HG02973 (cell line): ENCODE results near the gene NAT9.

Experiments
- ATAC-seq: cut with Tn5 transposase; IDR thresholded peaks from one replicate; pipeline ENCODE4 v1.9.1; 2021; ENCODE audit warnings: moderate library complexity; ENCODE audit not compliant: unreplicated experiment

The NAT9 gene

DNA sequence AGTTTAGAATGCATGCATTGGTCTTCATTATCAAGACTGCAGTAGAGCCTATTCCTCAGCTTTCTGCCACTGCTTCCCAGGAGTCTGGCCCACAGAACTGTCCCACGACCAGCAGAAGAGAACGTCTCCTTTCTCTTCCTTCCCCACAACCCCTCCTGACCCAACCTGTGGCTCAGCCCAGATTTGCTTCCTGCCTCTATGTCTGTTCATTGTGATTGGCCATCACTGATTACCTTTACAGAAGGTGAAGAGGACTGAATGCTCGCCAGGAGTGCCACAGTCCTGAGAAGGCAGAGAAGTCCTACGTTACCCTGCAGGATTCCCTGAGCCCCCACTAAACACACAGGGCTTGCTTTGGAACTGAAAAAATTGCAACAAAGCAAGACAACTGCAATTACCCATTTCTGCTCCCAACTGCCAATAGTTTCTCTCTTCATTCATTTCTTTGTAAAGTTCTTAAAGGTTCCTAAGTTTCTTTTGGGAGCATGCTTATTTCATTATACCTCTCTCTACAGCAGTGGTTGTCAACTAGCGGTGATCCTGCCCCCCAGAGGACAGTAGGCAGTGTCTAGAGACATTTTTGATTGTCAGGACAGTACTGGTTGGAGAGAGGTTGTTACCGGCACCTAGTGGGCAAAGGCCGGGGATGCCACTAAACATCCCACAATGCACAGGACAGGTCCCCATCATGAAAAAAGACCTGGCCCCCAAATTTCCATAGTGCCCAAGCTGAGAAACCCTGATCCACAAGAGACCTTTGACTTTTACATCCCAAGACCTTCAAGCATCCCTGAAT, 4.5 kb upstream of the NAT9 start:
- ATAC-seq: no peak

DNA sequence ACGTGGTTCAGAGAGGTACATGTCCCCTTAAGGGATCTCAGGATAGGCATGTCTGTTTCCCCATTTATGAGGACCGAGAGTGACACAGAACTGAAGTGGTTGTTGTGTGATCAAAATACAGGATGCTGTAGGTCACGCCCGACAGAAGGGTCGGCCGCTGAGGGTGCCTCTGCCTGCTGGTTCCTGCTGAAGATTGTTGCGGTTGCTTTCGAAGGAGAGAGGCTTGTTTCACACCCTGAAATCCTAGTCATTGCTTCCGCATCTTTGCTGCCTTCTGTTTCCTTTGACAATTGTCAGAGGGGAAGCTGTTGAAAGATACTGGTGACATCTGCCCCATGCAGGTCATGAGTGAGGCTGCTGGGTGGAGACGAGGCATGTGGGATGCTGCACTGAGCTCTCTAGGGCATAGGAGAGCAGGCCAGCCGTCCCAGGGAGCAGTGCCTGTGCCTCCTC, 3.8 kb upstream of the NAT9 start:
- ATAC-seq: no peak

DNA sequence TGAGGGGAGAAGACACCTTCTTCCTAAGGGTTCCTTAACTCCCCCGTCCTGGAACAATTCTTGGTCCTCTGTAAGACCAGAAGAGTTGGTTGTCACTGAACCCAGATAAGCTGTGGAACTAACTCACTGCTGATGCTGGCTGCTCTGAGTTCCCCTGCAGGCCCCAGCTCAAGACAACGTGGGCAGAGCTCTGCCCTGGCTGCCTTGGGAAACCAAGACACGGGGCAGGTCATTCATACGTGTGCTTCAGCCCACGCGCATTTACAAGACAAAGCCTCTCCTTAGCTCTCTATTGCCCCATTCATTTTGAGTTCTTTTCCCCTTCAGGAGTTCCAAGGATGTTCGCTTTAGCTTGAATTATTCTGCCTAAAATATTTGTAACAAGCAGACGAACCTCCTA, 3.4 kb upstream of the NAT9 start:
- no peak for ATAC-seq

DNA sequence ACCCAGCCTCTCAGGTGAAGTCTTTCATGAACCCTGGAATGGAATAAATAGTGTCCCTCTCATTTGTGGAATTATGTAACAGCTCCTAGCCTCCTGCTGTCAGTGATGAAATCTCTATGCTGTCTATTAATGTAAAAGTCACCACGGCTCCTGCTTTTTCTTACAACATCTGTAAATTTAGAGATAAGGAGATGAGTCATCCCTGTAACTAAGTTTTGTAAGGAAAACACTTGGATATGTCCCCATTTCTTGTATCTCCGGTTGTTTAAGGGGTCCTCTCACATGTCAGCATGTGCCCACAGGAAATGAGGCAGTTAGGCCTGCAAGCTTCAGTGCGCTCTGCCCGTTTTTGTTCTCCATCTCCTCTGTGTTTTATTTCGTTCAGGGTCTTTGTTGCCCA, 2.8 kb upstream of the NAT9 start:
- ATAC-seq: no peak

DNA sequence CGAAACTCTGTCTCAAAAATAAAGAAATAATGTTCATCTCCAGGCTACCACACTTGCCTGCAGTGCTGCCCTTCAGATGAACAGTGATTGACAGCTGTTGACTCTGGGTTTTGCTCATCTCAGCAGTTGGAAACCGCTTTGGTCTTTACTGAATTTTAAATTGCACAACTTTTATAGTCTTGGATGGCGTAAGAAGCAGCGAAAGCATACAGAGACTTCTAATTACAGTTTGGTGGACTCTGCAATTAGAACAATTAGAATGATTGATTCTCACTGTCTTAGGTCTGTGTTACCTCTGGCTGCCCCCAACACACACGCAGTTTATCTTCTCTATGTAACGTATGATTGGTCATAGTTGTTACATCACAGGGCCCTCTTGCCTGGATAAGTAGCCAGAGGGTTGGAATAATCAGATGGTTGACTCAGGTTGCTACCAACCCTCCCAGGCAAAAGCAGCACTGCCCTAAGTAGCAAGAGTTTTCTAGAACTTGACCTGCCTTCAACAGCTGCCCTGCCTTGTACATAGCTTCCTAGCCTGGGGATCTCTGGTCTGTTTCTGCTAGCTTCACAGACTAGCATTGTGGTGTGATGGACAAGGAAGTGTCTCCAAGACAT, 1.9 kb upstream of the NAT9 start:
- ATAC-seq: no peak

DNA sequence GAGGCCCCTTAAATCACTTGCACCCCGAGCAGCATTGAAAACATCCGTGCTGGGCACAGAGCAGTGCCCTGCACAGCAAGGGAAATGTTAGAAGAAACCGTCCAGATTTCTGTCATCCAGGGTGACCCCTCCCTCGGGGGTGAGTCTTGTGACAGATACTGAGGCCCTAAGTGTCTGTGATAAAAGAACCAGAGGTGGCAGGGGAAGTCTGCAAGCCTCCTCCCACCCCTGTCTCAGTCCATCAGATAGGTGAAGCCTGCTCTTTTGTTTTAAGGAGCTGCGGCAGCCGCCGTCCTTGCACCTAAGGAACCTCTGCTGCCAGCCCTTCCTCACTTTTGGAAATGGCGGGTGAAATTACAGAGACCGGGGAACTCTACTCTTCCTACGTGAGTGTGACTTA, 845 bp upstream of the NAT9 start:
- no peak for ATAC-seq

DNA sequence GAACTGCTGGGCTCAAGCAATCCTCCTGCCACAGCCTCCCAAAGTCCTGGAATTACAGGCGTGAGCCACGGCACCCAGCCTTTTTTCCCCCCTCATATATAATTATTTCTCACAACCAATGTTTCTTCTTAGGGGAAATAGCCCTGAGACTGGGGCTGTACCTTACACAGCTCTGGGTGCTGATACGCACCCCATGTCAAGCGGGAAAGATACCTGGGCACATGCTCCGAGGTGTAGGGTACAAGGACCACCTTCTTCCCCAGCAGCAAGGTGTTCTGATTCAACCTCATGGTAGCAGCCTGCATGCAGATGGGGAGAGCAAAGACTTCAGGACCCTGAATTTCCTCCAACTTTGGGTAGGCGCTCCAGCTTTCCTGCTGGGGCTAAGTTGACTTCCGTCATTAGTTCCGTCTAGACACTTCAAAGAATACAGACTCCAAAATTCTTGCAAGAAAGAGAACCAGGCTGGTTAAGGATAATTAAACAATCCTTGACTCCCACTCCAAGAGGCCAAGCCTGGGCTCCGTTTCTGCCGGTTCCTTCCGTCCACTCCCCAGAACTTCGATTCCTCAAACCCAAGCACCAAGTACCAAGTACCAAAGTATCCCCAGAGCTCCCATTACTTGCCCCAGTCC, 619 bp downstream of the NAT9 start:
- no peak for ATAC-seq

DNA sequence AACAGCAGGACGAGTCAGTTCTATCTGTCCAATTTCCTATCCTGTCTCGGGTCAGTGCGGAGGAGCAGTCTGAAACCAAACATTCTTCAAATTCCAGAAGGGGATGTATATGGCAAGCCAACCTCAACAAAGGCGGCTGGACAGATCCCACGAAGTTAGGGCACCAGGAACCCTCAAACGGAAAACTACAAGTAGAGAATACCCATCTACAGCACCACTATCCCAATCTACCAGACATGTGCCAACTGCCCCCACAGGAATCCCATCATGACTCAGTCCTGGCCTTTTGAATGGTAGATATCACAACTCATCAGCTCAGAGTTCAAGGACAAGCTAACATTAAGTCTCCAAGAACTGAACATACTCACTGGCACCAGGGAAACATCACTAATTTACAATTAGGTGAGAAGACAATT, 2.3 kb downstream of the NAT9 start:
- ATAC-seq: no peak

DNA sequence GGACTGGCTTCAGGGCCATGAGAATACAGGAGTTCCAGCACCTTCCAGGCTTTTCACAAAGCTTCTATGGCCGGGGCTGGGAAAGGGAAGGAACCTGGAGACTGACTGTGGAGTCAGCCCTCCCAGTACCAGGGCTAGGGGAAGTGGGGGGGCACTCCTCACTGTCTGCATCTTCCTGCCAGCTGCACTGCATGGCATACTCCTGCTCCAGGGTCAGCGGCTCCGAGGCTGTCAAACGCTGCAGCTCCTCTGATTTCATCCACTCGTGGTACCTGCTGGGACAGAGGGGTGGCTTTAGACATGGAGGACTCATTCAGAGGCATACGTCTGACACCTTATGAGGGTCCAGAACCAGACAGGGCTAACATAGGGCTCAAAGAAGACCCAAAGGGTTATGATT, 2.7 kb downstream of the NAT9 start:
- ATAC-seq: no peak

DNA sequence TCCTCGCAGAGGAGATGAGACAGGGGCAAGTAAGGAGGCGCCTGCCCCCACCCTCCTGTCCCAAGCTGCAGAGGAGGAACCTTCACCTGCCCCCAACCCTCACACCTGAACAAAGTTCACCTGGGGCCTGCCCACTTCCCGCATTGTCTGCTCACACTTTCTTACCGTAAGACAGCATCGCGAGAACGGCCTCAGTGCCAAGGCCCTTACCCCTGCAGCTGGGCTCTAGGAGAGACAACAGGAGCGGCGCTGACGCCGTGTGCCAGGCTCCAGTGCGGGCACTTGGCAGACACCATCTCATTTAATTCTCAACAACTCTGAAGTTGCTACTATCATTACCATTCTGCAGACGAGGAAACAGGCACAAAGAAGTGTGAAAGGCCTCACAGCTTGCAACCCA, 4.1 kb downstream of the NAT9 start:
- no peak for ATAC-seq

DNA sequence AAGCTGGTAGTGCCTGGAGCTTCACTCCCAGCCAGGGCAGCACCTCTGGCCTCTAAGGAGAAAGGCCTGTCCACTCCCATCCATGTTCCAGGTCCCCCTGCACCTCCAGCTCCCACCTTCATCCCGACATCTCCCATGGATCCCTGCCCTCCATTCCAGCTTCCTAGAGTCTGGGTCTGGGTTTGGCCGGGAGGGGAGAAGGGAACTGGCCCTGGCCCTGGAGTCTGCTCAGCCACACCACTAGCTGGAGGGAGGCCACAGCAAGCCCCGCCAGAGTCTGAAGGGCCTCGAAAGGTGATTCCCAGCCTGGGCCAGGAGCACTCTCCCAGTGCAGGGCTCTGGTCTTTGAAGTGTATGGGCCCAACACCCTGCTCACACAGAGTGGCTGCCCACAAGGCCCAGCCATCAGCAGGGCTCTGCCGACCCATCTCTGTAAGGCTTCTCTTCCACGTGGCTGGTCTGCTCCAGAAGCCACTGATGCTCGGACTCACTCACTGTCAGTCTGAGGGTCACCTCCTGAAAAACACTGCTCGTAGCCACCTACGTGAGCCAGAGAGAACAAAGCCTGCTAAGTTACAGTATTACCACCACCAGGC, 4.7 kb downstream of the NAT9 start:
- ATAC-seq: no peak

DNA sequence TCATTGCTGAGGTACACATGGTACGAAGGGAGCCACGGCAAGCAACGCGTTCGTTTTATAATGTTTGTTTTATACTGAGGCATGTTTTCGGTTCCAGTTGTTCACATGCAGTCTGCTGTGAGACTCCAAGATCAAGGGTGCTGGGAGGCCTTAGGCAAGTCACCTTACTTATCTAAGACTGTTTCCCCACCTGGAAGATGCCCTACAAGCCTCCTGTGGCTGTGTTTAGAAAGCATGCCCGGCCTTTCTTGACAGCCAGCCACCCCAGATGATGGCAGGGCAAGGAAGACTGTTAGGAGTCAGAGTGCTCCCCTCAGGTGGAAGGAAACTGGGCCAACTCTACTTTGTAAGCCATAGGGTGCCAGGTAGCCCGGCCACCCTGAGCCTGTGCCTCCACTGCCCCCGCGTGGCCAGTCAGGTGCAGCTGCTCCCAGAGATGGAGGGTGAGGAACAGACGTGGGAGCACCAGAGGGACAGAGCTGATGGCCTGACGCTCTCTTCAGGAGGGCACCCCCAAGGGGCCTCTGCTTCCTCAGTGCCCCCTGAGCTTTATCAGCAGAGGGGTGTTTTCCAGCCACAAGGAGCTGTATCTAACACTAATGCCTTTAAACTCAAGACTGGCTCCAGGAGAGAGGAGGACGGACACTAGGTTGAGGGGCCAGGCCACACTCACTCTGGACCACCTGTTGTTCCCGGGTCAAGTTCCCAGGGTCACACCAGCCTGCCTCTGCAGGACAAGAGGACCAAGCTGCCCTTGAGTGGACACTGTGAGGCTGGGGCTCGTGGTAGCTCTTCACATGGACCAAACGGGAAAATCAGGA, 5.4 kb downstream of the NAT9 start:
- ATAC-seq: no peak

DNA sequence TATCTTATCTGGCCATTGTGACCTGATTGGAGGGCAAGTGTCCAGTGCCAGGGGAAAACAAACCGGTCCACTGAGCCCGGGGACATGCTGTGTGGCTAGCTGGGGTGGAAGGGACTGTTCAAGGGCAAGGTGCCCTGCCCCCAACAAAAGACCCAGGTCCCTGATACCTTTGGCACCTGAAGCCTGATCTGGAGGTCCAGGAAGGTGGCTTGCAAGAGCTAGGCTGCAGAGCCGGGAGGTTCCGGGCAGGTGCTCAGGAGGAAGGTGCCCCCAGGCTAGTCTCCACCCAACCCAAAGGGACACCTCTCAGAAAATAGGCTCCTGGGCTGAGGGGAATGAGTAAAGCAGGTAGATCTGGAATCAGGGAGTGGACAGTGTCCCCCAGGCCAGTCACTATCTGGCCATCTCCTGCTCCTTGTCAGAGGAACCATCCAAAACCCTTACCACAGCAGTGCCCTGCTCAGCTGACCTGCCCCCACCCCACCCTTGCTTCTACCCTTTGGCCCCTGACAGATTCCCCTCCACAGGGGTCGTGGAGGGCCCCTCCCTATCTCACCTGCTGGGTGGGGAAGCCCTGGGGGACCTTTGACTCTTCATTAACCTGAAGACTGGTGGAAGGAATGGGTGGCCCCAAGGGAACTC, 6.2 kb downstream of the NAT9 start:
- ATAC-seq: no peak

DNA sequence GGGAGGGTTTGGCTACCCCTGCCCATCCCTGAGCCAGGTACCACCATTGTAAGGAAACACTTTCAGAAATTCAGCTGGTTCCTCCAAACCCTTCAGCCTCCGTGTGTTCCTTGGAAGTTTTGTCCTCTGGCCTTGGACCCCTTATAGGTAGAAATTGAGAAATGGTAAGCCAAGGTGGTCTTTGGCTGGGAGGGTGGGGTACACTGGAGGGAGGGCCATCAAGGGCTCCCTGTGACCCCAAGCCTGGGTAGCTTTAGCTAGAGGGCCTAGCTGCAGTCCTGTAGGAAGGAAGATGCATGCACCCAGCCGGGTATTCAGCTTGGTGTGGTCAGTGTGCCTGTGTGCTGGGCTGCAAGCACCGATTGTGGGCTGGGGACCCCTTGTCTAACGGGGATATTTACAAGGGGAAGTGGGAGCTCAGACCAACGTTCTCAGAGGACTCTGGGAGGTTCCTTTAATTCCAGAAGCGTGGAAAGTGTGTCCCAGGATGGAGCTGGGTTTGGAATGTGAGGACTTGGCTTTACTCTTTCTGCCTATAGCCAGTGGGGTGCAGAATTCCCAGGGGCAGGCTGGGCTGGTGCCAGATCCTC, 6.8 kb downstream of the NAT9 start:
- ATAC-seq: no peak

DNA sequence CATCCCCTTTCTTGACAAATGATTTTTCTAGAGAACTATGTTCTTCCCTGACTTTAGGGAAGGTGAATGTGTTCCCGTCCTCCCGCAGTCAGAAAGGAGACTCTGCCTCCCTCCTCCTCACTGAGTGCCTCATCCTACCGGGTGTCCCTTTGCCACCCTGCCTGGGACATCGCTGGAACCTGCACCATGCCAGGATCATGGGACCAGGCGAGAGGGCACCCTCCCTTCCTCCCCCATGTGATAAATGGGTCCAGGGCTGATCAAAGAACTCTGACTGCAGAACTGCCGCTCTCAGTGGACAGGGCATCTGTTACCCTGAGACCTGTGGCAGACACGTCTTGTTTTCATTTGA, 7.4 kb downstream of the NAT9 start:
- ATAC-seq: no peak

DNA sequence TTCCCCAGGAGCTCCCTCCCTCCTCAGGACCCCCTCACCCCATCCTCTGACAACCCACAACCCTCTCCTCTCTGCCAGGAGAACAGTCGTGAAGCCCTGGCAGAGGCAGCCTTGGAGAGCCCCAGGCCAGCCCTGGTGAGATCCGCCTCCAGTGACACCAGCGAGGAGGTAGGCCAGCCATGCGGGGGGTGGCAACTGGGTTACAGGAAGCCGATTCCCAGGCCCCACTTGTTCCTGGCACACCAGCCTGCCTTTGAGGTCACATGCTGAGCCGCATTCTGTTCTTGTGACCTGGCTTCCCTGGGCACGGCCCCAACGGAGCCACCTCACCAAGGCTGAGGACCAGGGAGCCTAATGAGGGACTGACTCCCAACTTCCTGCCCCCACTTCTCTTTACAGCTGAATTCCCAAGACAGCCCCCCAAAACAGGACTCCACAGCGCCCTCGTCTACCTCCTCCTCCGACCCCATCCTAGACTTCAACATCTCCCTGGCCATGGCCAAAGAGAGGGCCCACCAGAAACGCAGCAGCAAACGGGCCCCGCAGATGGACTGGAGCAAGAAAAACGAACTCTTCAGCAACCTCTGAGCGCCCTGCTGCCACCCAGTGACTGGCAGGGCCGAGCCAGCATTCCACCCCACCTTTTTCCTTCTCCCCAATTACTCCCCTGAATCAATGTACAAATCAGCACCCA, 7.9 kb downstream of the NAT9 start:
- no peak for ATAC-seq

DNA sequence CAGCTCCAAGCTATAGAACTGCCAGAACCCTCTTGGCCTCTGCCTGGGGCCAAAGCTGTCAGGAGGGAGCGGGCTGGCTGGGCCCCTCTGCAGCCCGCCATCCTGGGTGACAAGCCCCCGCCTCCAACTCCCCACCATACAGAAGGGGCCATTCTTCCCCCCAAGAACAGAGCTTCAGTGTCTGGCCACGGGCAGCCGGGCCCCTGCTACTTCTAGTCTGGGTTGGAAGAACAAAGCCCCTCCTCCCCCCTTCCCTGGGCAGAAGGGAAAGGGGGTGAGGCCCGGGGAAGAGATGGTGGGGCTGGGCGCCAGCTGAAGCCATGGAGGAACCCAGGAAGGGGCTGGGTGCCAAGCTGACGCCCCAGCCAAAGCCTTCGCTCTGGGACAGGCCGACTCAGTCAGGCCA, 9.0 kb downstream of the NAT9 start:
- ATAC-seq: no peak

DNA sequence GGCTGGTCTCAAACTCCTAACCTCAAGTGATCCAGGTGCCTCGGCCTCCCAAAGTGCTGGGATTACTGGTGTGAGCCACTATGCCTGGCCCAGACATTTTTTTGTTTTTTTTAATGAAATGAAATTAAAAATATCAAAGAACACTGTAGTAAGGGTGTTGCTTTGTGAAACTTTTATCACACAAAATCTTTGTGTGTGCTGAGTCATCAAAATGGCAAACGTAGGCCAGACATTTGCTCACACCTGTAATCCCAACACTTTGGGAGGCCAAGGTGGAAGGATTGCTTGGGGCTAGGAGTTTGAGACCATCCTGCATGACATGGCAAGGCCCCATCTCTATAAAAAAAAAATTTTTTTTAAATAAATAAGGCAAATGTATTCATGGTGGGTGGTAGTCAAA, 9.7 kb downstream of the NAT9 start:
- ATAC-seq: no peak

DNA sequence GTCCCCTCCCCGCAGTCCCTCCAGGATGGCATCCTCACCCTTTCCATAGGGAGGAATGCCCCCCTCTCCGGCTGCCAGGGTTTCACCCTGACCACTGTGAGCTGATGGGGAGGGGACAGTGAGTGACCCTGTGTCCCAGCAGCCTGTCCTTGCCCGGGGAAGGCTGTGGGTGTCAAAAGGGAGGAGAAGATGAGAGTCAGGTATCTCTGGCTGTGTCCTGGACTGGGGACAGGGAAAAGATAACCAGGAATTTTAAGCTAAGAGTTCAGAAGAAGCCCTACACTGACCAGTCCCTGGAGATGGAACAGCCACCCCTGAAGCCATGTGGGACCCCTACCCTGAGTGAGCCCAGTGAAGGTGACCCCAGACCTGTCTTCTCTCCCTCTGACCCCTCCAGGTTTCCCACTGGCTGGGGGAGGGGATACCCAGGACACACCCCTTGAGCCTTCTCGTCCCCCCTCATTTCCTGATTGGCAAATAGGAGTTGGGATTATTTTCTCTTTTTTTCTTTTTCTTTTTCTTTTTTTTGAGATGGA, 11.3 kb downstream of the NAT9 start:
- ATAC-seq: no peak
